Dermis microvascular lymphatic vessel endothelial cell (primary cell): ENCODE results near the gene LGALS4. TPM values are rescaled to one million over a fixed set of nuclear protein-coding genes. Genes with fewer than 3 reads are reported as not detected.
"Not testable (repeated sequence)": the region's sequence is repeated elsewhere in the genome, so short reads cannot be mapped to it uniquely, and the experiment has no call there.

Experiments
- DNase-seq, 2 donors: peaks; one replicate each; pipeline versions ENCODE4 v3.0.0 to v3.0.0-alpha.2; 2010; ENCODE audit warnings: low read depth in 2 of 2
- total RNA-seq: library from RNA; depleted of rRNA; stranded (reverse); fragments of >200 nt; gene quantifications from 2 replicates; pipeline ENCODE4 v1.2.1, GENCODE V29; 2014

The LGALS4 gene
- total RNA-seq, 1 donor from 2014 or later, result not detected

- DNase-seq, result not testable (repeated sequence)
Measured at GRCh38 chr19:38770949-38771275, 41.8 kb downstream of the LGALS4 start.

- DNase-seq, result not testable (repeated sequence)
Measured at GRCh38 chr19:38770228-38770948, 42.4 kb downstream of the LGALS4 start.

DNA sequence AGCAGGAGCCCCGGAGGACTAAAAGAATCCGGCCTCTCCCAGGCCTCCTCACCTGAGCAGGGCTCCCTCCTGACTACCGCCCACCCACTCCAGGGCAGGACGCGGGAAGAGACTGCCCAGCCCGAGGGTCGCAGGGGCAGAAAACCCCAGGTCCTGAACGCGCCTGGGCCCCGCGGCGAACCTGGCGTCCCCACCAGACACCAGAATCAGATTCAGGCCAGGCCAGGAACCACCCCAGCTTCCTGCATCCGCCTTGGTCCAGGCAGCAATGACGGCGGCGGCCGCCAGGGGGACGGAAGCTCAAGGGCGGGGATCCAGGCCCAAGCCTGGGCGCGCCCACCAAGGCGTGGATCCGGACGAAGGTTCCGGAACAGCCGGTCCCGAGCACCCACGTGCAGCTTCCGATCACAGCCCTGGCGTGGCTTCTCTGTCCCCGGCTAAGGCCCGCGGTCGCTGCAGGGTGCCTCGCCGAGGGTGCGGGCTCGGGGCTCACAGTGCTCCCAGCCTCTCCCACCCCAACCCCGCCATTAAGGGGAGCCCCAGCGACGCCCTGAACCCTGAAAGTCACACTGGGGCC, 43.0 kb downstream of the LGALS4 start:
- DNase-seq, result peak; percentile 62 to 85

- DNase-seq, result no peak
Measured at GRCh38 chr19:38766276-38767047, 46.3 kb downstream of the LGALS4 start.

DNA sequence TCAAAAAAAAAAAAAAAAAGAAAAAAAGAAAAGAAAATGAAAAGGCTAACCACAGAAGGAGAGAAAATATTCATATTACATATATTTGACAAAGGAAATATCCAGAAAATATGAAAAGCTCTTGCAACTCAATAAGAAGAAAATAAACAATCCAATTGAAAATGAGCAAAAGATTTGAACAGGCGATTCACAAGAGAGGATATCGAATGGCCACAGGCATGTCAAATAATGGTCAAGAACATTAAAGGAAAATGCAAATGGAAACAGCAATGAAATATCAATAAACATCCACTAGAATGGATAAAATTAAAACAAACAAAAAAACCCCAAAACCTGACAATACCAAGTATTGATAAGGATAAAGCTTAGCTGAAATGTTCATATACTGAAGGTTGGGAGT, 47.5 kb downstream of the LGALS4 start:
- no peak for DNase-seq

DNA sequence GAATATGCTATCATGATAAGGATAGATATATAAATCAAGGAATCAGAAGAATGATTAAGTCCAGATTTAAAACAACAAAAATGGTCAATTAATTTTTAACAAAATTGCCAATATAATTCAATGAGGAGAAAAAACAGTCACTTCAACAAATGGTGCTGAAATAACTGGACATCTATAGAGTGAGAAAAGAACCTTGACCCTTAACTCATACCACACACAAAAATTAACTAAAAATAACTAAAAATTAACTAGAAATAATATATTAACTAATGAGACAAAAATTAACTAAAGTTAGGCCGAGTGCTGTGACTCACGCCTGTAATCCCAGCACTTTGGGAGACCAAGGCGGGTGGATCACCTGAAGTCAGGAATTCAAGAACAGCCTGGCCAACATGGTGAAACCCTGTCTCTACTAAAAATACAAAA, 48.9 kb downstream of the LGALS4 start:
- DNase-seq, result no peak

GRCh38 chr19:38761884-38762389, 50.8 kb downstream of the LGALS4 start:
- not testable (repeated sequence) for DNase-seq

GRCh38 chr19:38760805-38761517, 51.8 kb downstream of the LGALS4 start:
- not testable (repeated sequence) for DNase-seq

GRCh38 chr19:38759590-38760003, 53.1 kb downstream of the LGALS4 start:
- no peak for DNase-seq

- not testable (repeated sequence) for DNase-seq
Measured at GRCh38 chr19:38754196-38754595, 58.5 kb downstream of the LGALS4 start.

DNA sequence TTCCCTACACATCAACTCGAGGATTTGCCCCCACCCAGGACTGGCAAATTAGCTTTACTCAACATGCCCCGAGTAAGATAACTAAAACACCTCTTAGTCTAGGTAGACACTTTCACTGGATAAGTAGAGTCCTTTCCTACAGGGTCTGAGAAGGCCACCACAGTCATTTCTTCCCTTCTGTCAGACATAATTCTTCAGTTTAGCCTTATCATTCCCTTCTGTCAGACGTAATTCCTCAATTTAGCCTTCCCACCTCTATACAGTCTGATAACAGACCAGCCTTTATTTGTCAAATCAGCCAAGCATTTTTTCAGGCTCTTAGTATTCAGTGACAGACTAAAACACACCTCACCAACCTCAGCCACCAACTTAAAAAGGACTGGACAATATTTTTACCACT, 59.0 kb downstream of the LGALS4 start:
- DNase-seq, result not testable (repeated sequence)

Other genes with a start within 250 kb of the LGALS4 start
- gene MAP4K1, start 195.0 kb downstream of the LGALS4 start, total RNA-seq, result 0.13 TPM in 1 of 2 replicates, not detected in the other
- 329 and 443 TPM in 2 replicates for gene EIF3K, start 193.8 kb downstream of the LGALS4 start, total RNA-seq
- 126 and 192 TPM in 2 replicates for gene ACTN4, start 165.3 kb downstream of the LGALS4 start, total RNA-seq
- gene CAPN12, start 68.5 kb downstream of the LGALS4 start, total RNA-seq, result 0.13 TPM in 1 of 2 replicates, not detected in the other
- gene LGALS7, start 39.4 kb downstream of the LGALS4 start, total RNA-seq, result not detected in 2 replicates
- 0.39 TPM in 1 of 2 replicates, not detected in the other for gene LGALS7B, start 23.7 kb downstream of the LGALS4 start, total RNA-seq
- gene ECH1, start 18.8 kb upstream of the LGALS4 start, total RNA-seq, result 50.5 and 59.9 TPM in 2 replicates
- 263 and 288 TPM in 2 replicates for gene HNRNPL, start 37.0 kb upstream of the LGALS4 start, total RNA-seq
- 8.1 and 10.1 TPM in 2 replicates for gene RINL, start 65.3 kb upstream of the LGALS4 start, total RNA-seq
- gene SIRT2, start 86.7 kb upstream of the LGALS4 start, total RNA-seq, result 62.3 and 105 TPM in 2 replicates
- gene NFKBIB, start 87.0 kb upstream of the LGALS4 start, total RNA-seq, result 8.0 and 15.3 TPM in 2 replicates
- 0.13 TPM in 1 of 2 replicates, not detected in the other for gene CCER2, start 99.2 kb upstream of the LGALS4 start, total RNA-seq
- 17.2 and 18.3 TPM in 2 replicates for gene SARS2, start 117.8 kb upstream of the LGALS4 start, total RNA-seq
- gene MRPS12, start 118.0 kb upstream of the LGALS4 start, total RNA-seq, result 46.6 and 50.1 TPM in 2 replicates
- gene FBXO17, start 162.8 kb upstream of the LGALS4 start, total RNA-seq, result 13.6 and 29.0 TPM in 2 replicates
- gene FBXO27, start 219.6 kb upstream of the LGALS4 start, total RNA-seq, result 0.77 and 1.0 TPM in 2 replicates